HG03342 (cell line): ENCODE results near the gene EIF3A.
"Not testable (repeated sequence)": the region's sequence is repeated elsewhere in the genome, so short reads cannot be mapped to it uniquely, and the experiment has no call there.

ENCODE experiments used
- ATAC-seq: cut with Tn5 transposase; IDR thresholded peaks from one replicate; pipeline ENCODE4 v1.9.1; 2021; ENCODE audit warnings: mild to moderate bottlenecking, moderate library complexity; ENCODE audit not compliant: unreplicated experiment

Gene EIF3A

GRCh38 chr10:119103241-119103902 lies 22.8 kb upstream of the EIF3A start:
- ATAC-seq: no peak

- ATAC-seq: no peak
Observed at GRCh38 chr10:119101366-119102098, 20.9 kb upstream of the EIF3A start.

GRCh38 chr10:119100434-119101238 lies 20.0 kb upstream of the EIF3A start:
- ATAC-seq: no peak

- ATAC-seq: no peak
Observed at GRCh38 chr10:119098576-119098975, 18.0 kb upstream of the EIF3A start.

- ATAC-seq: not testable (repeated sequence)
Observed at GRCh38 chr10:119096641-119097415, 16.2 kb upstream of the EIF3A start.

GRCh38 chr10:119095640-119096039 lies 15.0 kb upstream of the EIF3A start:
- ATAC-seq: no peak

GRCh38 chr10:119090968-119091367 lies 10.4 kb upstream of the EIF3A start:
- ATAC-seq: no peak

GRCh38 chr10:119090026-119090795 lies 9.6 kb upstream of the EIF3A start:
- no peak for ATAC-seq

- ATAC-seq: no peak
Observed at GRCh38 chr10:119087271-119087882, 6.8 kb upstream of the EIF3A start.

- no peak for ATAC-seq
Observed at GRCh38 chr10:119084896-119085295, 4.3 kb upstream of the EIF3A start.

- peak; percentile 71 for ATAC-seq
Observed at GRCh38 chr10:119079599-119080520, 757 bp downstream of the EIF3A start.

- ATAC-seq: no peak
Observed at GRCh38 chr10:119078422-119079179, 2.0 kb downstream of the EIF3A start.

- ATAC-seq: no peak
Observed at GRCh38 chr10:119073584-119073983, 7.0 kb downstream of the EIF3A start.

- ATAC-seq: no peak
Observed at GRCh38 chr10:119070395-119071165, 10.0 kb downstream of the EIF3A start.

- ATAC-seq: no peak
Observed at GRCh38 chr10:119061926-119062325, 18.7 kb downstream of the EIF3A start.

GRCh38 chr10:119061352-119061751 lies 19.3 kb downstream of the EIF3A start:
- ATAC-seq: no peak

GRCh38 chr10:119060107-119060506 lies 20.5 kb downstream of the EIF3A start:
- no peak for ATAC-seq
